RKO (cell line): Measurements from ENCODE around the gene DMTF1.
"Not testable (repeated sequence)": the region's sequence is repeated elsewhere in the genome, so short reads cannot be mapped to it uniquely, and the experiment has no call there.

Experiments used
- DNase-seq: peaks from one replicate; pipeline ENCODE4 v3.0.0-alpha.2; 2016; ENCODE audit warnings: low spot score

DMTF1 gene

GRCh38 chr7:87152112-87152896 lies at the start of gene DMTF1:
DMTF1 (plus strand) TSS chr7:87152453; CDS start chr7:87164942, 12,489 bp downstream.
- DNase-seq, result peak; percentile 94

- no peak for DNase-seq
Observed at GRCh38 chr7:87105401-87105800, 46.9 kb upstream of the DMTF1 start.

- DNase-seq, result no peak
Observed at GRCh38 chr7:87106974-87107612, 45.2 kb upstream of the DMTF1 start.

GRCh38 chr7:87107949-87108776 lies 44.1 kb upstream of the DMTF1 start:
- no peak for DNase-seq

GRCh38 chr7:87110778-87111177 lies 41.5 kb upstream of the DMTF1 start:
- DNase-seq, result peak; percentile 64

- no peak for DNase-seq
Observed at GRCh38 chr7:87111877-87112276, 40.4 kb upstream of the DMTF1 start.

- no peak for DNase-seq
Observed at GRCh38 chr7:87113077-87113476, 39.2 kb upstream of the DMTF1 start.

- not testable (repeated sequence) for DNase-seq
Observed at GRCh38 chr7:87113904-87114303, 38.3 kb upstream of the DMTF1 start.

- DNase-seq, result not testable (repeated sequence)
Observed at GRCh38 chr7:87115772-87116171, 36.5 kb upstream of the DMTF1 start.

- DNase-seq, result no peak
Observed at GRCh38 chr7:87116315-87116714, 35.9 kb upstream of the DMTF1 start.

- DNase-seq, result no peak
Observed at GRCh38 chr7:87119581-87119980, 32.7 kb upstream of the DMTF1 start.

GRCh38 chr7:87123105-87123504 lies 29.1 kb upstream of the DMTF1 start:
- DNase-seq, result no peak

- DNase-seq, result no peak
Observed at GRCh38 chr7:87127019-87127418, 25.2 kb upstream of the DMTF1 start.

- no peak for DNase-seq
Observed at GRCh38 chr7:87128861-87129267, 23.4 kb upstream of the DMTF1 start.

- no peak for DNase-seq
Observed at GRCh38 chr7:87129332-87129731, 22.9 kb upstream of the DMTF1 start.

GRCh38 chr7:87129848-87130247 lies 22.4 kb upstream of the DMTF1 start:
- no peak for DNase-seq

- DNase-seq, result no peak
Observed at GRCh38 chr7:87131771-87132170, 20.5 kb upstream of the DMTF1 start.

GRCh38 chr7:87137271-87137670 lies 15.0 kb upstream of the DMTF1 start:
- DNase-seq, result no peak

GRCh38 chr7:87139514-87139913 lies 12.7 kb upstream of the DMTF1 start:
- DNase-seq, result no peak

GRCh38 chr7:87140271-87140748 lies 11.9 kb upstream of the DMTF1 start:
- no peak for DNase-seq

GRCh38 chr7:87144173-87144657 lies 8.0 kb upstream of the DMTF1 start:
- DNase-seq, result no peak

GRCh38 chr7:87146740-87147386 lies 5.4 kb upstream of the DMTF1 start:
- DNase-seq, result no peak
